ENCODE data around the gene NEURL3.
"Not testable (repeated sequence)": the region's sequence is repeated elsewhere in the genome, so short reads cannot be mapped to it uniquely, and the experiment has no call there.

NEURL3 gene

GRCh38 chr2:96505231-96505889 is at the start of gene NEURL3:
Gene NEURL3, minus strand, starts transcription at chr2:96505357. Its CDS starts 71 bp downstream, at chr2:96505286.
- DNase-seq = no peak

- DNase-seq = peak; percentile 53 to 64
These were observed 49.4 kb upstream of the NEURL3 start for GRCh38 chr2:96554293-96555145.

GRCh38 chr2:96553957-96554292 is 48.8 kb upstream of the NEURL3 start:
- DNase-seq = not testable (repeated sequence)

- DNase-seq = no peak
These were observed 48.2 kb upstream of the NEURL3 start for GRCh38 chr2:96553176-96553956.

- DNase-seq = no peak
These were observed 47.4 kb upstream of the NEURL3 start for GRCh38 chr2:96552315-96553175.

GRCh38 chr2:96551605-96552314 is 46.6 kb upstream of the NEURL3 start:
- DNase-seq = no peak

- DNase-seq = no peak
These were observed 45.8 kb upstream of the NEURL3 start for GRCh38 chr2:96550787-96551604.

- no peak for DNase-seq
These were observed 45.0 kb upstream of the NEURL3 start for GRCh38 chr2:96549967-96550786.

- DNase-seq = no peak
These were observed 44.3 kb upstream of the NEURL3 start for GRCh38 chr2:96549466-96549785.

- no peak for DNase-seq
These were observed 43.7 kb upstream of the NEURL3 start for GRCh38 chr2:96548558-96549465.

GRCh38 chr2:96547731-96548171 is 42.6 kb upstream of the NEURL3 start:
- no peak for DNase-seq

GRCh38 chr2:96547203-96547641 is 42.1 kb upstream of the NEURL3 start:
- DNase-seq = no peak

GRCh38 chr2:96546797-96547196 is 41.6 kb upstream of the NEURL3 start:
- no peak for DNase-seq

GRCh38 chr2:96546321-96546720 is 41.2 kb upstream of the NEURL3 start:
- no peak for DNase-seq

GRCh38 chr2:96542357-96542977 is 37.3 kb upstream of the NEURL3 start:
- no peak for DNase-seq

GRCh38 chr2:96541398-96542152 is 36.4 kb upstream of the NEURL3 start:
- DNase-seq = no peak

GRCh38 chr2:96540136-96540535 is 35.0 kb upstream of the NEURL3 start:
- no peak for DNase-seq
